Activated CD4-positive, alpha-beta T cell treated with anti-CD3 and anti-CD28 coated beads for 36 hours (primary cell): ENCODE measurements around the gene KHDRBS2. TPM values are rescaled to one million over a fixed set of nuclear protein-coding genes. Genes with fewer than 3 reads are reported as not detected.

Experiments used
- ATAC-seq: fragments of 200-7000 bp; cut with Tn5 transposase; one replicate; pipeline ENCODE4 v1.10.0; 2021; ENCODE audit warnings: mild to moderate bottlenecking, moderate library complexity
- CTCF ChIA-PET: fragments of 350-600 bp; sonication (Branson Sonifier 250); formaldehyde crosslinking; loops from one replicate; lab custom pipeline; 2021; ENCODE audit warnings: antibody characterized with exemption; lab: Charles Lee
- POLR2A ChIA-PET: fragments of 350-600 bp; sonication (Branson Sonifier 250); formaldehyde crosslinking; loops from one replicate; lab custom pipeline; 2021; ENCODE audit warnings: antibody characterized with exemption, inconsistent platforms; lab: Charles Lee
- DNase-seq: peaks from one replicate; pipeline ENCODE4 v3.0.0-alpha.2; 2020
- H3K27ac Mint-ChIP-seq: one replicate; pipeline ENCODE4 v1.8.0; 2021; ENCODE audit warnings: mixed read lengths
- H3K27me3 Mint-ChIP-seq: one replicate; pipeline ENCODE4 v1.8.0; 2021; ENCODE audit warnings: mixed read lengths
- H3K36me3 Mint-ChIP-seq: one replicate; pipeline ENCODE4 v1.8.0; 2021; ENCODE audit warnings: low read depth, mixed read lengths
- H3K4me1 Mint-ChIP-seq: one replicate; pipeline ENCODE4 v1.8.0; 2021; ENCODE audit warnings: mixed read lengths
- H3K4me3 Mint-ChIP-seq: one replicate; pipeline ENCODE4 v1.8.0; 2021; ENCODE audit warnings: mild to moderate bottlenecking, moderate library complexity, mixed read lengths
- H3K9me3 Mint-ChIP-seq: one replicate; pipeline ENCODE4 v1.8.0; 2021; ENCODE audit warnings: low read depth, mixed read lengths
- intact Hi-C, 2 experiments: fragments of 100-400 bp; cut with DNase I in 1 of 2; cut with micrococcal nuclease in 1 of 2; formaldehyde crosslinking; loops; one replicate each; pipeline versions ENCODE4 v1.14.2 to v1.15.1; 2022 to 2024; cut with DNase I, micrococcal nuclease
- total RNA-seq, 2 experiments: library from RNA; stranded (reverse); gene quantifications; one replicate each; pipeline ENCODE4 v1.2.3, GENCODE V29; 2021

KHDRBS2 gene
- total RNA-seq, 2 experiments from 2014 or later, result not detected

DNA sequence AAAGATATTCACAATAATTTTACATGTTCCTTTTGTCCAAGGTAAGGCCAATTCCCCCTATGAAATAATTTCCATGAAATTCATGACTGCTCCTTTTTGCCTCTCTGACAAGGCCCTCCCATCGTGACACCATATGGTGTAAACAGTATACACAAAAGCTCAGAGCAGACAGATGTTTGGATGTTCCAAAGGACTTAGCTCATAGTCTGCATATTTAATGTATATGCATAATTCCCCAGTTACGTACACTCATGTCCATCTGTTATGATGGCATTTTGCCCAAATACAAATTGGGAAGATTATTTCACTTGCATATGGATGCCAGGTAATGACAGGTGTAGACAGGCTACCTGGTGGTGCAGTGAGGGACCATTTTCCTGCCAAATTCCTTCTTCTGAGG, 376.5 kb downstream of the KHDRBS2 start:
- Mint-ChIP-seq H3K27ac (no peak overlapping the region), H3K4me3 (no peak overlapping the region), H3K36me3 (no peaks in the 10 kb centered on the region), H3K27me3 (no peaks in the 10 kb centered on the region), H3K4me1 (no peaks in the 10 kb centered on the region), H3K9me3 (peaks cover 14% of the 10 kb centered on the region)
- POLR2A ChIA-PET, result no interaction called here
- ATAC-seq (no peak), DNase-seq (no peak)
- intact Hi-C loops, result no loop called here
- CTCF ChIA-PET, result no interaction called here

GRCh38 chr6:61901748-61902147, 384.3 kb downstream of the KHDRBS2 start:
- ATAC-seq (no peak), DNase-seq (no peak)
- peaks cover 6% of the 10 kb centered on the region for H3K9me3 Mint-ChIP-seq
- H3K27me3 Mint-ChIP-seq, result no peaks in the 10 kb centered on the region
- no peaks in the 10 kb centered on the region for H3K4me1 Mint-ChIP-seq
- H3K36me3 Mint-ChIP-seq, result no peaks in the 10 kb centered on the region
- intact Hi-C loops, result no loop called here
- CTCF ChIA-PET, result no interaction called here
- H3K27ac Mint-ChIP-seq, result no peak overlapping the region
- H3K4me3 Mint-ChIP-seq, result no peak overlapping the region
- POLR2A ChIA-PET, result no interaction called here

- ATAC-seq (no peak), DNase-seq (no peak)
- H3K36me3 Mint-ChIP-seq, result no peaks in the 10 kb centered on the region
- H3K27ac Mint-ChIP-seq, result no peak overlapping the region
- no peaks in the 10 kb centered on the region for H3K27me3 Mint-ChIP-seq
- ChIA-PET CTCF (no interaction called here), POLR2A (no interaction called here)
- H3K4me3 Mint-ChIP-seq, result no peak overlapping the region
- intact Hi-C loops, result no loop called here
- no peaks in the 10 kb centered on the region for H3K4me1 Mint-ChIP-seq
- H3K9me3 Mint-ChIP-seq, result peaks cover 6% of the 10 kb centered on the region
These were observed 391.5 kb downstream of the KHDRBS2 start for GRCh38 chr6:61894536-61894935.

DNA sequence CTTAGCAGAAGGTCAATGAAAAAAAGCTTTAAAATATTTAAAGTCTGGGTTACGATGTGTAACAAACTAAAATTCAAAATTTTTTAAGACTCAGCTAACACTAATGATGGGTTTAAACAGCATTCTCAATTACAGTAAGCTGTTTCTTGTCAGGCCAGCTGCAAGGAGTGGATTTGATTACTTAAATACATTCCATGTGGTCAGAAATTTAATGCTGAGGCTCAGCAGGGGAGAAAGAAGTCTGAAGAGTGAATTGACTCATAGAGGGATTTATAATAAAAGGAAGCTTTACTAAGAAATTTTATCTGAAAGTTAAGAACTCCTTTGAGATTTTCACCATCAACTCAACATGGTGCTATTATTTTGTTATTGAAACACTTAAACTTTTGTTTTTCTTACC, 398.6 kb downstream of the KHDRBS2 start:
- Mint-ChIP-seq H3K9me3 (peaks cover 7% of the 10 kb centered on the region), H3K36me3 (no peaks in the 10 kb centered on the region), H3K4me1 (no peaks in the 10 kb centered on the region), H3K27me3 (no peaks in the 10 kb centered on the region), H3K4me3 (no peak overlapping the region), H3K27ac (no peak overlapping the region)
- CTCF ChIA-PET, result no interaction called here
- DNase-seq (no peak), ATAC-seq (no peak)
- POLR2A ChIA-PET, result no interaction called here
- intact Hi-C loops, result no loop called here

DNA sequence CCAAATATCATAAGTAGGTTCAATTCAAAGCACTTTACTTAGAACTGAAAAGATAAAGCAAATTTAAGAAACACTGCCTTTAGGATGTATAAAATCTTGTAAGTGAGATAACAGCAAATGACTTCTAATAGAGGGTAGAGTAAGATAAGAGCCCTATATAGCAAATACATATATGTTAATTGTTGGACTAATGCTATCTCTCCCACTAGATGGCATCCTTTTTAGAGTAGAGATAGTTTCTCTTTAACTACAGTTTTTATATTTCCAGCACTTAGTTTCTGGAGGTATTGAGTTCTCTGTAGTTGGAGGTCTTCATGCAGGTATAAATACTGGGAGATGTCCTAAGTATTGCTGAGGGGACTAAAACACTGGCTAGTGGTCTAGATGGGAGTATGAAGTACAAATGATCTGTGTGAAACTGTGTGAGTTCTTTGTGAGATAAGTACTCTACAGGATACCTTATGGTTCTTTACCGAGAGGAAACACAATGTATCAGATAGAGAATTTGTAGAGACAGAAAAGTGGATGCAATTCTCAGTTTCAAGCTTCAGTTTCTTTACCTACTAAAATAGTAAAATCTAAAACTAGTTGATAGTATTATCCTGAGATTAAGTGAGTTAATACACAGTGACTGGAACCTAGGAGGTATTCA, 399.3 kb downstream of the KHDRBS2 start:
- no peaks in the 10 kb centered on the region for H3K4me1 Mint-ChIP-seq
- no peaks in the 10 kb centered on the region for H3K36me3 Mint-ChIP-seq
- no peaks in the 10 kb centered on the region for H3K27me3 Mint-ChIP-seq
- ChIA-PET POLR2A (no interaction called here), CTCF (no interaction called here)
- no peak overlapping the region for H3K27ac Mint-ChIP-seq
- ATAC-seq (no peak), DNase-seq (no peak)
- peaks cover 7% of the 10 kb centered on the region for H3K9me3 Mint-ChIP-seq
- no peak overlapping the region for H3K4me3 Mint-ChIP-seq
- intact Hi-C loops, result no loop called here

GRCh38 chr6:61869632-61870400, 416.2 kb downstream of the KHDRBS2 start:
- Mint-ChIP-seq H3K4me1 (no peaks in the 10 kb centered on the region), H3K27ac (no peak overlapping the region), H3K9me3 (peaks cover 9% of the 10 kb centered on the region), H3K27me3 (no peaks in the 10 kb centered on the region), H3K36me3 (no peaks in the 10 kb centered on the region), H3K4me3 (no peak overlapping the region)
- no peak for ATAC-seq
- intact Hi-C loops, result no loop called here
- POLR2A ChIA-PET, result no interaction called here
- CTCF ChIA-PET, result interaction anchor here (0.6 kb wide), 1 partner anchor 52 kb away, joined by 3 read pairs; no protein-coding TSS in a partner anchor
- DNase-seq, result no peak

DNA sequence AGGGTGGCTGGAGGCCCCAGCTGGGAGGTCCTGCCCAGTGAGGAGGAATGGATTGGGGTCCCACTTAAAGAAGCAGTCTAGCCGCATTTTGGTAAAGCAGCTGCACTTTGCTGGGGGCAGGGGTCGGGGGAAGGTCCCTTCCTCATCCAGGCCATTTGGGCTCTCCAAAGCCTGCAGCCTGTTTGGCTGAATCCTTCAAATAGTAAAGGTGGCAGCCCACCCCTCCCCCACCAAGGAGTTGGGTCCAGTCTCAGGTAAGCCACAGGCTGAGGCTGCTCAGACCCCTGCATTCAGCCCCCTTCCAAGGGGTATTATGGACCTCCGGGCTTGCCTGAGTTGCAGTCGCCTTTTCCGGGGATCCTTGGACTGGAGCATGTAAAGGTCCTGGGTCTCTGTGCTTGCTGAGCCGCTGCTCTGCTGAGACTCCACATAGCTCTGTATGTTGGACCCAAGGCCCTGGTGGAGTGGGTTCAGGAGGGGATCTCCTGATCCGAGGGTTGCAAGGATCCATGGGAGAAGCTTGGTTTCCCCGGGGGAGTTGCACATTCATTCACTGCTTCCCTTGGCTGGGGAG, 417.4 kb downstream of the KHDRBS2 start:
- POLR2A ChIA-PET, result no interaction called here
- Mint-ChIP-seq H3K4me1 (no peaks in the 10 kb centered on the region), H3K27ac (no peak overlapping the region), H3K27me3 (no peaks in the 10 kb centered on the region), H3K4me3 (no peak overlapping the region), H3K36me3 (no peaks in the 10 kb centered on the region), H3K9me3 (peaks cover 17% of the 10 kb centered on the region)
- no peak for ATAC-seq
- no peak for DNase-seq
- intact Hi-C loops, result no loop called here
- CTCF ChIA-PET, result no interaction called here

- H3K4me3 Mint-ChIP-seq, result no peak overlapping the region
- H3K9me3 Mint-ChIP-seq, result peaks cover 21% of the 10 kb centered on the region
- POLR2A ChIA-PET, result no interaction called here
- CTCF ChIA-PET, result no interaction called here
- ATAC-seq (no peak), DNase-seq (no peak)
- H3K27ac Mint-ChIP-seq, result no peak overlapping the region
- H3K4me1 Mint-ChIP-seq, result no peaks in the 10 kb centered on the region
- no peaks in the 10 kb centered on the region for H3K36me3 Mint-ChIP-seq
- no peaks in the 10 kb centered on the region for H3K27me3 Mint-ChIP-seq
- intact Hi-C loops, result no loop called here
These were observed 418.4 kb downstream of the KHDRBS2 start for GRCh38 chr6:61867635-61868034.

DNA sequence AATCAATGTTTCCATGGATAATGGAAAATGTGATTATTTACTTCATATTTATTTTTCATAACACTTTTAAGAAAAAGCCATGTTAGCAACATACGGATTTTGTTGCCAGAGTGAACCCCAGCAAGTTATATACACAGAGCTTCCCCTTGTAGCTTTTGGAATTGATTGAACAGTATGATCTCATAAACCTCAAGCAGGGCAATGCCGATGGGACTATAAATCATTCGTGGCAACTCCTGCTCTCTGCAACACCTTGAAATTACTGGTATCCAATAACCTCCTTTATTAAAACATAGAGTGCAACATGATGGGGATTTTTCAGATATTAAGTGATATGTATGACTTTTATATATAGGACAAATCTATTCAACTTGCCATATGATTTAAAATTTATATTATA, 428.5 kb downstream of the KHDRBS2 start:
- Mint-ChIP-seq H3K9me3 (peaks cover 15% of the 10 kb centered on the region), H3K27ac (no peak overlapping the region), H3K36me3 (no peaks in the 10 kb centered on the region), H3K4me3 (no peak overlapping the region), H3K4me1 (no peaks in the 10 kb centered on the region), H3K27me3 (no peaks in the 10 kb centered on the region)
- ATAC-seq (no peak), DNase-seq (no peak)
- ChIA-PET CTCF (no interaction called here), POLR2A (no interaction called here)
- intact Hi-C loops, result no loop called here

DNA sequence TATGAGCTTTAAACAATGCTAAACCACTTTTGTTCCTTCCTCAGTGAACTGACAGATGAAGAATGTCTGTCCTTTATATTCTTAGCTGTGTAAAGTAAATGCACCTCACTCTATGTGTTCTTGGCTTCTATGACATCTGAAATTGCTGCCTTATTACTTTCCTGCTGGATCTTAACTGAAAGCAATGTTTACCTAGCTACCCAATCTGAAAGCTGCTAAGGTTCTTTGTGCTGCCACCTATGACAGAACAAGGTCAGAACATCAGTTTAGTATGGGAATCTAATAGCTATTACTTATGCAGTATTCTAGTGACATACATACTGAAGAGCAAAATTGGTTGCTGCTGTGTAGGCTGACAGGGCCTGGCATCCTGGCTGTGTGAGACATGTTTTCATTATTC, 444.1 kb downstream of the KHDRBS2 start:
- CTCF ChIA-PET, result interaction anchor here (0.6 kb wide), 1 partner anchor 17 kb away, joined by 3 read pairs; no protein-coding TSS in a partner anchor
- POLR2A ChIA-PET, result no interaction called here
- intact Hi-C loops, result no loop called here
- peaks cover 6% of the 10 kb centered on the region for H3K9me3 Mint-ChIP-seq
- no peaks in the 10 kb centered on the region for H3K27me3 Mint-ChIP-seq
- H3K27ac Mint-ChIP-seq, result no peak overlapping the region
- H3K4me1 Mint-ChIP-seq, result no peaks in the 10 kb centered on the region
- no peak for DNase-seq
- no peak overlapping the region for H3K4me3 Mint-ChIP-seq
- no peaks in the 10 kb centered on the region for H3K36me3 Mint-ChIP-seq
- no peak for ATAC-seq

GRCh38 chr6:61835237-61835636, 450.8 kb downstream of the KHDRBS2 start:
- intact Hi-C loops, result no loop called here
- H3K27me3 Mint-ChIP-seq, result no peaks in the 10 kb centered on the region
- CTCF ChIA-PET, result no interaction called here
- no peak for ATAC-seq
- peaks cover 7% of the 10 kb centered on the region for H3K9me3 Mint-ChIP-seq
- no peaks in the 10 kb centered on the region for H3K36me3 Mint-ChIP-seq
- H3K27ac Mint-ChIP-seq, result no peak overlapping the region
- DNase-seq, result no peak
- POLR2A ChIA-PET, result no interaction called here
- no peak overlapping the region for H3K4me3 Mint-ChIP-seq
- no peaks in the 10 kb centered on the region for H3K4me1 Mint-ChIP-seq
